Stimulated activated CD8-positive, alpha-beta memory T cell treated with anti-CD3 and anti-CD28 coated beads, Interleukin-12 subunit alpha, Interleukin-12 subunit beta, amount 100 ng/mL, for 24 hours (primary cell): Measurements from ENCODE around the gene NT5E.
"Not testable (repeated sequence)": the region's sequence is repeated elsewhere in the genome, so short reads cannot be mapped to it uniquely, and the experiment has no call there.

Experiments
- DNase-seq: peaks from one replicate; pipeline ENCODE4 v3.0.0-alpha.2; 2020; ENCODE audit errors: extremely low read depth

NT5E gene

DNA sequence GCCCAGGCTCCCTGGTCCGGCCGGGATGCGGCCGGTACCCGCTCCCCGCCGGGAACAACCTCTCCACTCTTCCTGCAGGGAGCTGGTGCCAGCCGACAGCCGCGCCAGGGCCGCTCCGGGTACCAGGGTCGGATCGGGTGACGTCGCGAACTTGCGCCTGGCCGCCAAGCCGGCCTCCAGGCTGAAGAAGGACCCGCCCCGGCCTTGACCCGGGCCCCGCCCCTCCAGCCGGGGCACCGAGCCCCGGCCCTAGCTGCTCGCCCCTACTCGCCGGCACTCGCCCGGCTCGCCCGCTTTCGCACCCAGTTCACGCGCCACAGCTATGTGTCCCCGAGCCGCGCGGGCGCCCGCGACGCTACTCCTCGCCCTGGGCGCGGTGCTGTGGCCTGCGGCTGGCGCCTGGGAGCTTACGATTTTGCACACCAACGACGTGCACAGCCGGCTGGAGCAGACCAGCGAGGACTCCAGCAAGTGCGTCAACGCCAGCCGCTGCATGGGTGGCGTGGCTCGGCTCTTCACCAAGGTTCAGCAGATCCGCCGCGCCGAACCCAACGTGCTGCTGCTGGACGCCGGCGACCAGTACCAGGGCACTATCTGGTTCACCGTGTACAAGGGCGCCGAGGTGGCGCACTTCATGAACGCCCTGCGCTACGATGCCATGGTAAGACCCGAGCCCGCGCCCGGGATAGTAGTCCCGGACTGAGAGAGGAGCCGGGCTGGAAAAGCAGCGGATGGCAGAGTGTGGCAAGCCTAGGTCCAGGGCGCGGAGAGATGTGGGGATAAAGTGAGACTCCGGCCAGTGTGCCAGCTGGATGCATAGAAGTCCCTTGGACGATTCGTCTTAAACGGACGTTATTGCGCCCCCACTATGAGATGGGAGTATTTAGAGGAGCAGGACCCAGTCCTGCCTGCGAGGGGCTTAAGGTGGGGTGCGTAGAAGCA, at the start of gene NT5E:
NT5E (plus strand) TSS at position 266 of the 942 bp plus-strand sequence; CDS start at position 323, 57 bp downstream.
- DNase-seq, result no peak

GRCh38 chr6:85400331-85400730, 49.6 kb upstream of the NT5E start:
- no peak for DNase-seq

DNA sequence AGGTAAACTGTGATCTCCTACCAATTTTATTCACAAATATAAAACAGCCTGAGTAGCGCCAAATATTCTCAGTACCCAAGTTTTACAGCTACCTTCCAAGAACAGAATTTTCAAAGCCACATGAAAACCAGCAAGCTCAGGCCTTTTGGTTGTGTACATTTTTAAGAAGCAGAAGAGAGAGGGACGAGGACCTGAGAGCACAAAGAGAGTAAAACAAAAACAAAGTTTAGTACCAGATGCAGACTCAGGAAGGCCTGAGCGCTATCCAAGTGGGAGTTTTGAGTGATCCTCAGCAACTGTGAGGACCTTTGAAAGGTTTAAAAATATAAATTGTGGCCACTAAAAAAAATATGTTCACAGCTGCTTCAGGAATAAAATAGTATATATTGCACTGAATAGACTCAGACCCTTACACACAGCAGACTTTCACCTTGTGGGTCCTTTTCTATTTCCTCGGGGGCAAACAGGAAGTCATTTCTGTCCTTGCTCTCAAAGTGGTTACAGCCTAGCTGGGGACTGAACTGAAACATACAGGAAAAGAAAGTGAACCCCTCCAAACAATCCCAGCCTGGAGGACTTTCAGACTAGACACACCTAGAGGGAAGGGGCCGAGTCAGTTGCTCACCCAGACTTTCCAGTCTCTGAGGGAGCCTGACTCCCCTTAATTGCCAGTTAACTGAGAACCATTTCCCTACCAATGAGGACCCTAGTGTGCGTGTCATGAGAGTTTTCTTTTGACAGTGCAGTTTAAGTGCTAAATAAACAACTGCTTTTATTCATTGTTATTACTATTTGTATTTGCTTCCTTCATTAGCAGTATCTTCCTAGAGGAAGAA, 48.5 kb upstream of the NT5E start:
- DNase-seq, result no peak

- no peak for DNase-seq
These were observed 47.8 kb upstream of the NT5E start for GRCh38 chr6:85402071-85402470.

DNA sequence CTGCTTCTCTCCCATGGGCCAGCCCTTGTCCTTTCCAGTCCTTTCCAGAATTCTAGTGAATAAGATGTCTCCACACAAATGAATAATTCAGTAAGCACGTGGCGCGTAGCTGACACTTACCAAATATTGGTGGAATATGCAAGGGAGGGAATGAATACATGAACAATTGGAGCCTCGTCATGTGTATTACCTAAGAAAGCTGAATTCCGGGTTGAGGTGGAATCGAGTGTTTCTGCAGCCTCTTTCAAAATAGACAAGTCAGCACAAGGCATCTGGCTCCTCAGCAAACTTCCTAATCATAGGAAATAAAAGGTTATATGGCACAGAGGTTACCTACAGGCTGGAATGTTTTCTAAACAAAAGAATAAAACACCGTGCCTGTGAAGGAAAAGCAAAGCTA, 47.0 kb upstream of the NT5E start:
- DNase-seq, result no peak

DNA sequence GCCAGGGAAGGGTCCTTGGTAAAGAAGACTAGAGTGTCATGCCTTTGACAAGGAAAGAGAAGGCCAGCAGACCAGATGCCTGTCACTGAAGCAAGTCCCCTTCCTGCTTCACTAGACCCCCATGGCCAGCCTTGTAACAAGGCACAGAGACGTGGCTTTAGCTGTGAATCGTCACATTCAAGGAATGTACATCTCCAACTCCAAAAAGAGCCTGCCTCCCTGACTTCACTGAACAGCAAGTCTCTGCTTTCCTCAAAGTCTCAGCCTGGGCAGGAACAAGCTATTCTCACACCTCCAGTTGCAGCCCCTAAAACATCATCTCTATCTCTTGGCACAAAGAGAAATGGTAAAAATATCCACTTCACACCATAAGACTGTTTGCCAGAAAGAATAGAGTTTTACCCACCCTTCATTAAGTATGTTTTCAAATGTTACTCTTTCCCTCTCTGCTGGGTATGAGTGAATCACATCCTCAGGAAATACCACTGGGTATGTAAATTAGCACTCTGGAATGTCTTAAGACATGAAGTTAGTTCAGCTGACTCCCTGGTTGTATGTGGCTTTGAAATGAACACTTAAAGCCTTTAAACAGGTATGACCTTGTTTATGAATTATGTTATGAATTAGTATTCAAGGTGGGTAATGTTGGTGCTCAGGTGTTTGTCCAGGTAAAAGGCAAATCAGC, 46.4 kb upstream of the NT5E start:
- no peak for DNase-seq

- DNase-seq, result not testable (repeated sequence)
These were observed 45.8 kb upstream of the NT5E start for GRCh38 chr6:85404016-85404563.

DNA sequence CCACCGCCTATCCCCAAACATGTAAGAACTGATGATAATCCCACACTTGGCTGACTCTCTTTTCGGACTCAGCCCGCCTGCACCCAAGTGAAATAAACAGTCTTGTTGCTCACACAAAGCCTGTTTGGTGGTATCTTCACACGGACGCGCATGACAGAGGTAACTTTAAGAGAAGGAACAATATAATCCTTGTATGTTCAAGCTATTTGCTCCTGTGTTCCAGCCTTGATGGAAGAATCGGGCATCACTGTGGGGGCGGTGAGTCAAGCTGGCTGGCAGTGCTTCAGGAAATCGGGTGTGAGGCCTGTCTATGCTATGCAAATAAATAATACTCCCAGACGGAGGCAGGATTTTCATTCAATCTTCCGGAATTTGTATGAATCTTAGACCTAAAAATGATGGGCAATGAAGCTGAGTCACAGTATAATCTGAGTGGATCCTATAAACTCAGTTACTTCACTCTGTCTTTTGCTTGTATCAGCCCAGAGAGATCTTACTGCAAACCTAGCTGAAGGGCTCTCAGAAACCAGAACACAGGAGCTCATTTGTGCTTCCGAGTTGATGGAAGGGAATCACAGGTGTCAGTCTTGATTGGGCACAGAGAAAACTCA, 45.2 kb upstream of the NT5E start:
- no peak for DNase-seq

DNA sequence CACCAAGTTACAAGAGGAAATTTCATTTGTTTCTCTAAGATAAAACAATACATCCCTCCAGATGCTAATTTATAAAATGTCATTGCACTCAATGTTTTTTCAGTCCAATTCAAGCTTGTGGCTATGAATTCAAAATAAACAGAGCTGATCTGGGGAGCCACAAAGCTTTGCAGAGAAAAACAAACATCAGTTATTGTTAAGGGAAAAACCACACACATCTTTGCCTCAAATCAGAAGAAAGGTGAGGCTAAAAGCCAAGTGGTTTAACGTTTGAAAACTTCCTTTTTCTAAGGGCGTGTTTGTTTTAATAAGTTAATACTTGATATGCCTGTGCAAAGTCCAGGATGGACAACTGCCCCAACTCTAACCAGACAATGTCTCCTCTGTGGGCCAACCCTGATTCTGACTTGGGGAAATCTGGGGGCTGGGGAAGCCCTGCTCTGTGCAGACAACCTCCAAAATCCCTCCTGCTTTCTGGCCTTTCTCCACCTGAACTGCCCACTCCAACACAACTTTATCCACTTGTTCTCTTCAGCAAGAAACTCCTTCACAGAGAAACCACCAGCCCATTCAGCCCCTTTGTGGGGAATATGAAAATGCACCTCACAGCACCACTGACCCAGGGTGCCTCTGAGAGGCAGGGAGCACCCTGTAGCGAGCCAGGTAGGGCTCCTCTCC, 44.6 kb upstream of the NT5E start:
- DNase-seq, result no peak

DNA sequence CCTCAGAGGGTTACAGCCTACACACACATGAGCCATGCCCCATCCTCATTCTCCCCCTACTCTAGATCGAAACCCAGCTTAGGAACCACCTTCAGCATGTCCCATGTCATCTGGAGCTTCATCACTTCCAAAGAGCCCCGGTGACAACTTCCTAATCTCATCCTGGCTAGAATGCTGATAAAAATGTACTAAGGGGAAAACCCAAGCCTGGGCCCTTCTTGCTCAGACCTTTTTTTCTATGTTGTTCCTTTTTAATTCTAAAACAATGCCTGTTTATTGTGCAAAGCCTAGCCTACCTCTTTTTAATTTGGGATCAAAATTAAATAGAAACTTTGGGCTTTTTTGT, 44.1 kb upstream of the NT5E start:
- DNase-seq, result no peak

DNA sequence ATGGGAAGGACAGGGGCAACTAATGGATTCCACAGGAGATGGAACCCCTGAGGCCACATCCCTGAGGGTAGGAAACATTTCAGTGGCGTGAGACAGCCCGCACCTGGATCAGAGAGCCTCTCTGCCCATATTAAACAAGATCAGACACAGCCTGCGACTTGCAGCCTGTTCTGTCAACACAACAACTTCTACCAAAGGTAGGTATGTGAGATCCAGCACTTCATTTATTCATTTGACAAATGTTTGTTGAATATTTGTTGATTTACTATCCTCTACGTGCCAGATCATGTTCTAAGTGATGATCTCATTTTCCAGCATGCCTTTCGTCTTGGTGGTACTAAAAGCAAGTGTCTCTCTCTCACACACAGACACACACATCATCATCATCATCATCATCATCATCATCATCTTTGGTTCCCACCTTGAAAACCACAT, 43.2 kb upstream of the NT5E start:
- DNase-seq, result no peak

DNA sequence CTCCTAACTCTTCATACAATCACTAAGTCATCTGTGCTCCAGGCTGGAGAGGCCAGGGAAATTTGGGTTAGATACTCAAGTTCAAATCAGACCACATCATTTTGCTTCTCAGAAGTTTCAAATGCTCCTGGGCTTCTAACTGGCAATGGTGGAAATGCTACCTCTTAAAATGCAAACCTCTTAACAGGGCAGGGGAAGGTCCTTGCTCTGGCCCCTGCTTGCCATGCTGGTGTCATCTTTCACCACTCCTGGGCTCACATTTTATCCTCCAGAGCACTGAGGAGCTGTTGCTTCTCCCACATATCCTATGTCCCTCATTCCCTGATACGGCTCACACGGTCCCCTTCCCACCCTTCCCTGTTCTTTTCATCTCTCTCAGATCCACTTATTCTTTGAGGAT, 41.8 kb upstream of the NT5E start:
- DNase-seq, result no peak

- no peak for DNase-seq
These were observed 36.9 kb upstream of the NT5E start for GRCh38 chr6:85412911-85413430.

GRCh38 chr6:85416049-85416448, 33.8 kb upstream of the NT5E start:
- DNase-seq, result no peak

DNA sequence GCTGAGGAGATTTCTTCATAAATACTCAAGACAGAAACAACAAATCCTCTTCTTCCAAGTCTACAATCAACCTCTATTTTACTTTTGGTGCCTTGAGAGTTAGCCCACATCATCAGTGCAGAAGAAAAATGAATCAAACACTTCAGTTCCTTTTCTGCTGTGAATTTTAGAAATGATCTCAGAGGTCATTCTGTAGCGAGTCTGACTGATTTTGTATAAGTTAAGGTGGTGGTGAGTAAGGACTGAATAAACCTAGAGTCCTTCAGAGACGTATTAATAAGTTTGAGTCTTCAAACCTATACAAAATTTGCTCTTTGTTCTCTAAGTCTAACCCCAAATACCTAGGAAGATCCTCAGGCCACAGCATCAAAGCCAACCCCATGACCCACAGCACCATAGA, 33.1 kb upstream of the NT5E start:
- DNase-seq, result no peak

GRCh38 chr6:85417336-85417735, 32.5 kb upstream of the NT5E start:
- DNase-seq, result no peak

DNA sequence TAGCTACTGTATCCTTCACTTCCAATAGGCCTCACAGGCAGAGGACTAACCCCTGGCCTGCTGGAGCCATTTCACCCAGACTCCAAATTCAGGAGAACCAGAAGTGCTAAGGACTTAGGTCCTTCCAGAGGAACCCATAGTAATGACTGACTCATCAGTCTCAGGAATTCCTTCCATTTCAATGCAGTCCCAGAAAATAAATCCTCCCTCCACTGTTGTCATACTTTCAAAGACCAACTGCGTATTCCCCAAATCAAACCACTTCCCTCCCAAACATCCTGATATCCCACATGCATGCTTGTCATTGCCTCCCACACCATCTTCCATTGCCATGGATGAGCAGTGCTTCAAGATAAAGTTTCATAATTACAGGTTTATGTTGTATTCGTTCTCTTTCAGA, 31.8 kb upstream of the NT5E start:
- no peak for DNase-seq

- no peak for DNase-seq
These were observed 30.7 kb upstream of the NT5E start for GRCh38 chr6:85419046-85419759.

DNA sequence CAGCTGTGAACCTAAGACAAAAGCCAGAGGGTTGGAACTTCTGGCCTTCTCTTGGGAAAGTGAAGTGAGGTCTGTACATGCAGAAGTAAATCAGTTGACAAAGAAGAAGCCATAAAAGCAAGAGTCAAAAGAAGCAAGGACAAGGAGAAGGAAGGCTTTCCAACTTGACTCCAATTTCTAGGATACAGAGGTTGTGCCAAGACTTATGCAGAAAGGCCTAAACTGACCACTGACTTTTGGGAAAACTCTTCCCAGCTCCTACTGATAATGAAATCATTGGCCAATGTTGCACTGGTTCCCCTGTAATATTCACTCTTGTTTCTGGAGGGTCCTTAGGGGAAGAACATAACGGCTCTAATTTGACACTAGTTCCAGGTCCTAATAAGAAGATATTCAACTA, 29.3 kb upstream of the NT5E start:
- no peak for DNase-seq

DNA sequence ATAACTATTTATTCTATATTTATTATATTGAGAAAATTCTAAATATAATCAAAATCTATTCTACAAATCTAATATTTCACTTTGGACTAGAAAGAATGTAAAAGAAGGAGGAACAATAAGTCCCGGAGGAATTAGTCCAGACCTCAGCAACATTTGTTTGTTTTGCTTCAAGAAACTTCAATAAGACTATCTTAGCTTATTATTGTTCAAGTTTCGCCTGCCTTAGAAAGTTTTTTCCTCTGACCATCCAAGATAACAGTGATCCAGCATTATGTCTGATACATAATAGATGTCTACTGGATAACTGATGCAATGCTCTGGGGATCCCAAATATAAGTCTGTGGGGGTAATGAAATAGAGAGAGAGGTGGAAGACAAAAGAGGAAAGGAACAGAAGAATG, 28.7 kb upstream of the NT5E start:
- DNase-seq, result no peak
